SU-DHL-6 (cell line): Measurements from ENCODE around the gene GFER.
A peak's percentile ranks its signal among the peaks of the same experiment; 100 is the strongest.

ENCODE experiments used
- H2AFZ ChIP-seq: fragments of 200-600 bp; sonication (generic); 2 replicates; pipeline ENCODE4 v1.6.1; 2014; ENCODE audit warnings: low read depth, mild to moderate bottlenecking, moderate library complexity, mixed read lengths, antibody characterized with exemption, low read length; ENCODE audit not compliant: severe bottlenecking
- H3F3A ChIP-seq: fragments of 200-600 bp; shearing (Covaris generic); 2 replicates; pipeline ENCODE4 v1.6.0; 2016; ENCODE audit warnings: antibody characterized with exemption, mild to moderate bottlenecking; ENCODE audit not compliant: insufficient read depth
- H3K27ac ChIP-seq: fragments of 200-600 bp; sonication (generic); 2 replicates; pipeline ENCODE4 v1.5.1; 2016; ENCODE audit warnings: low read depth, mild to moderate bottlenecking, low read length, moderate library complexity, mixed read lengths
- H3K27me3 ChIP-seq: fragments of 200-600 bp; sonication (generic), shearing (Covaris generic); 2 replicates; pipeline ENCODE4 v1.6.0; 2014; ENCODE audit warnings: mild to moderate bottlenecking, low read length
- H3K36me3 ChIP-seq: fragments of 200-600 bp; sonication (generic); 2 replicates; pipeline ENCODE4 v1.6.1; 2014; ENCODE audit warnings: mild to moderate bottlenecking, low read length, mixed read lengths
- H3K4me2 ChIP-seq: fragments of 300-600, 200-600 bp; shearing (Covaris generic), sonication (generic); 2 replicates; pipeline ENCODE4 v1.6.0; 2014; ENCODE audit warnings: low read length, low read depth, mild to moderate bottlenecking; ENCODE audit not compliant: poor library complexity, severe bottlenecking
- H3K4me3 ChIP-seq: fragments of 200-600 bp; sonication (generic); 2 replicates; pipeline ENCODE4 v1.5.1; 2014; ENCODE audit warnings: antibody characterized with exemption, low read length, mild to moderate bottlenecking, mixed read lengths; ENCODE audit not compliant: insufficient read depth, poor library complexity, severe bottlenecking
- H3K79me2 ChIP-seq: fragments of 200-600 bp; sonication (generic); 2 replicates; pipeline ENCODE4 v1.6.1; 2014; ENCODE audit warnings: mild to moderate bottlenecking, low read length, moderate library complexity; ENCODE audit not compliant: insufficient read depth
- H3K9ac ChIP-seq: fragments of 200-600 bp; sonication (generic); 2 replicates; pipeline ENCODE4 v1.7.0; 2014; ENCODE audit warnings: mild to moderate bottlenecking, low read length
- H3K9me2 ChIP-seq: fragments of 200-600 bp; sonication (generic); replicated peaks from 2 replicates; pipeline ENCODE4 v1.6.1; 2014; ENCODE audit warnings: low read length; ENCODE audit not compliant: insufficient read depth
- H3K9me3 ChIP-seq: fragments of 200-600 bp; sonication (generic); 2 replicates; pipeline ENCODE4 v1.6.1; 2014; ENCODE audit warnings: low read length, mixed read lengths; ENCODE audit not compliant: insufficient read depth
- H4K20me1 ChIP-seq: fragments of 200-600 bp; sonication (generic); 2 replicates; pipeline ENCODE4 v1.6.1; 2014; ENCODE audit warnings: low read depth, mild to moderate bottlenecking, antibody characterized with exemption, low read length, moderate library complexity, mixed read lengths
- EZH2phosphoT487 ChIP-seq: fragments of 200-600 bp; sonication (generic), shearing (Covaris generic); conservative IDR thresholded peaks from 2 replicates; pipeline ENCODE4 v1.6.1; 2018; ENCODE audit warnings: mild to moderate bottlenecking, antibody characterized with exemption, low read length, moderate library complexity, mixed read lengths
- TF ChIP-seq, protein P1 (sequence below): fragments of 200-600 bp; sonication (generic); IDR thresholded peaks from one replicate; pipeline ENCODE4 v1.5.1; 2017; ENCODE audit warnings: antibody characterized with exemption, mild to moderate bottlenecking, low read length, moderate library complexity; ENCODE audit not compliant: insufficient read depth, poor library complexity, severe bottlenecking

The GFER gene

GRCh38 chr16:2002406-2003230, 18.6 kb downstream of the GFER start:
- Histone ChIP-seq H3K9me3 (no peaks in the 10 kb centered on the region), H3K79me2 (peaks cover 44% of the 10 kb centered on the region), H3K4me3 (no peak overlapping the region), H3F3A (no peaks in the 10 kb centered on the region), H2AFZ (no peak overlapping the region), H3K9ac (no peak overlapping the region), H3K36me3 (no peaks in the 10 kb centered on the region), H4K20me1 (no peaks in the 10 kb centered on the region; the same call in 1 of the 2 replicates), H3K9me2 (no peaks in the 10 kb centered on the region), H3K27ac (no peak overlapping the region), H3K27me3 (no peaks in the 10 kb centered on the region), H3K4me2 (no peak overlapping the region)
- no peak for TF ChIP-seq EZH2phosphoT487
- TF ChIP-seq, protein P1, sequence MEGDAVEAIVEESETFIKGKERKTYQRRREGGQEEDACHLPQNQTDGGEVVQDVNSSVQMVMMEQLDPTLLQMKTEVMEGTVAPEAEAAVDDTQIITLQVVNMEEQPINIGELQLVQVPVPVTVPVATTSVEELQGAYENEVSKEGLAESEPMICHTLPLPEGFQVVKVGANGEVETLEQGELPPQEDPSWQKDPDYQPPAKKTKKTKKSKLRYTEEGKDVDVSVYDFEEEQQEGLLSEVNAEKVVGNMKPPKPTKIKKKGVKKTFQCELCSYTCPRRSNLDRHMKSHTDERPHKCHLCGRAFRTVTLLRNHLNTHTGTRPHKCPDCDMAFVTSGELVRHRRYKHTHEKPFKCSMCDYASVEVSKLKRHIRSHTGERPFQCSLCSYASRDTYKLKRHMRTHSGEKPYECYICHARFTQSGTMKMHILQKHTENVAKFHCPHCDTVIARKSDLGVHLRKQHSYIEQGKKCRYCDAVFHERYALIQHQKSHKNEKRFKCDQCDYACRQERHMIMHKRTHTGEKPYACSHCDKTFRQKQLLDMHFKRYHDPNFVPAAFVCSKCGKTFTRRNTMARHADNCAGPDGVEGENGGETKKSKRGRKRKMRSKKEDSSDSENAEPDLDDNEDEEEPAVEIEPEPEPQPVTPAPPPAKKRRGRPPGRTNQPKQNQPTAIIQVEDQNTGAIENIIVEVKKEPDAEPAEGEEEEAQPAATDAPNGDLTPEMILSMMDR = no peak

DNA sequence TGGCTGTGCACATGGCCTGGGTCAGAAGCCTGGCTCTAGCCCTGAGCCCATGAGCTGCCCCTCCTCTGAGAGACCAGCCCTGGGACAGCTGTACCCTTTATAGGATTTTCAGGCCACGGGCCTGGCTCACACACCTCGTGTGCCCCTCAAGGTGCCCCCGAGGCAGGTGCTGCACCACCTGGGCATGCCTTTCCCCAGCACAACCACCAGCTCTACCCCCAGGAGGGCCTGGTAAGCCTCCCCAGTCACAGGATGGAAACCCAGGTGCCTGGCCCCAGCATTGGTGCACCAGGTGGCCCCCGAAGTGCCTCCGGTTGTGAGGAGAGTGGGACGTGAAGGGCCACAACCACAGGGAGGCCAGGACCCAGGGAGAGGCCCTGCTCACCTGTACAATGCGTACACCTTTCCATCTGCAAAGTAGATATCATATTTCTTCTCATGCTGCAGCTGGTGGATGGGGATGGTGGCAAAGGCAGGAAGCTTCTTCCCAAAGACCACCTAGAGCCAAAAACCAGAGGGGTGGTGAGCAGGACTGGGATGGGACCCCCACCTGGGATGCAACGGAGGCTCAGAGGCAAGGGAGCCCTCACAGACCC, 19.3 kb downstream of the GFER start:
- Histone ChIP-seq H3K79me2 (peaks cover 51% of the 10 kb centered on the region), H4K20me1 (no peaks in the 10 kb centered on the region; the same call in 1 of the 2 replicates), H3K9me2 (no peaks in the 10 kb centered on the region), H3K4me2 (no peak overlapping the region), H3F3A (0 out of 2 replicates have a peak, but pooled peaks cover under 1% of the 10 kb centered on the region), H3K36me3 (no peaks in the 10 kb centered on the region), H3K27ac (no peak overlapping the region), H3K9me3 (no peaks in the 10 kb centered on the region), H3K27me3 (no peaks in the 10 kb centered on the region), H3K9ac (no peak overlapping the region), H2AFZ (no peak overlapping the region), H3K4me3 (no peak overlapping the region)
- no peak for TF ChIP-seq EZH2phosphoT487
- TF ChIP-seq, protein P1 = no peak

DNA sequence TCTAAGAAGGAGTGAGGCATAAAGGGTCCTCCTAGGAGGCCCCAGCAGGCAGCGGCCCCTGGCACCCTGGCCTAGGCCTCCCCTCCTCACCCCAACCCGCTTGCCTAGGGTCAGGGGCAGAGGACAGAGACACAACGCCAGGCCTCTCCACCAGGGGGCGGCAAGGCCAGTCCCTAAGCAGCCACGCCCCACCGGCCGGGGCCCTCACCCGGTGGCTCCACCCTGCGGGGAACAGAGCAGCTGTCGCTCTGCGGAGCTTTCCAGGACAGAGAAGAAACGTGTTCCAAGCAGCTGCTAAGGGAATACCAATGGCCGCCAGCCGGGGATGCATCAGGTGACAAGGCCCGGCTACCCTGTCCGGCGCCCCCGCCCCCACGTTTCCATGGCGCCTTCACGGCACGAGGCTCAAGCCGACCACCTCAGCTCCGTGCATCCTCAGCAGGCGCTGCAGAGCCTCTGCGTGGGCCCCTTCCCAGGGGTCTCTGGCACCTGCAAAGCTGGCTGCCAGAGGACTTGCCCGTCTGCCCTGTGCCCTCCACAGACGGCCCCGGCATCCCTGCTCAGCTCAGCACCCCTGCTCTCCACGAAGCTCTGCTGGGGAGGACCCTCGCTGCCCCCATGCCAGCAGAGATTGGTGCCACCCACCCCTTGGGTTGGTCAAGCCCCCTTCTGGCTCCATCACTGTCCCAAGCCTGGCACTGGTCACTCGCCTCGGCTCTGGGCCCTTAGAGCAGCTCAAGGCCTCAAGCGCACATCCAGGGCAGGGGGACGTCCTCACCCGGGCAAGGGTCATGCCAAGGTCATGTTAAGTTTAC, 20.0 kb downstream of the GFER start:
- H4K20me1 ChIP-seq = no peaks in the 10 kb centered on the region; the same call in 1 of the 2 replicates
- H3K9me3 ChIP-seq = no peaks in the 10 kb centered on the region
- no peak overlapping the region for H3K4me3 ChIP-seq
- TF ChIP-seq, protein P1 = peak; percentile 97
- no peak for TF ChIP-seq EZH2phosphoT487
- no peak overlapping the region for H3K4me2 ChIP-seq
- no peaks in the 10 kb centered on the region for H3K9me2 ChIP-seq
- H3K79me2 ChIP-seq = peaks cover 58% of the 10 kb centered on the region
- H2AFZ ChIP-seq = no peak overlapping the region
- H3K27me3 ChIP-seq = no peaks in the 10 kb centered on the region
- no peaks in the 10 kb centered on the region for H3K36me3 ChIP-seq
- H3K9ac ChIP-seq = no peak overlapping the region
- H3K27ac ChIP-seq = no peak overlapping the region
- H3F3A ChIP-seq = 0 out of 2 replicates have a peak, but pooled peaks cover 3% of the 10 kb centered on the region
